ENCODE data around the gene DCHS2.

- TF ChIP-seq CTCF (IDR thresholded peaks at IDR 0.05; ENCODE audit: control extremely low read depth in 1 of 3, insufficient read depth in 1 of 3, low read depth in 1 of 3, low read length in 3 of 3) (no peak), TAF7 (optimal IDR thresholded peaks at IDR 0.05; ENCODE audit: borderline replicate concordance, low read depth, low read length) (no peak), RBBP5 (IDR thresholded peaks at IDR 0.05; ENCODE audit: borderline replicate concordance, low read depth, low read length) (no peak), POLR2AphosphoS5 (IDR thresholded peaks at IDR 0.05; ENCODE audit: low read depth, low read length) (no peak)
These were observed 40.6 kb downstream of the DCHS2 start for GRCh38 chr4:154450966-154451365.

Measured in H1 (cell line).